ENCODE results near the gene GCKR. TPM values are rescaled to one million over a fixed set of nuclear protein-coding genes. Genes with fewer than 3 reads are reported as not detected.

The GCKR gene
- total and polyA plus RNA-seq, 4 donors = 0.28 to 0.95 (median 0.52) TPM

DNA sequence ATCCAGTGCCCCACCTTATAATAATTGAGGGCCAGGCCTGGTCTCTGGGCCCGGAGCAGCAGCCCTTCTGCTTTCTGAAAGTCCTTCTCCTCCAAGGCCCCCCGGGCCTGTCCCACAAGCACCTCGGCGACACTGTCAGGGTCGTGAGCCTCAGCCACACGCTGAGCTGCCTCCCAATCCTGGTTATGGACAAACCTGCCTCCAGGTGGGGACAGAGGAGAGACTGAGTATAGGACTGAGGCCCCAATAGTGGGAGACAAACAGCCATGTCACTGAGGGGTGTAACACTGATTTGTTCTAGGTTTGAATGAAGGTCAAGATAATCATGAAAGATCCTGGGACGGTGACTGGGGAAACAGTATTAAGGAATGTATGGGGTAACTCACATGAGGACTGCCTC, 42.7 kb upstream of the GCKR start:
- ATAC-seq (ENCODE audit: insufficient read depth, low FRiP score) (no peak), DNase-seq (no peak)
- Histone ChIP-seq H3K27me3 (ENCODE audit: control insufficient read depth in 3 of 3, insufficient read depth in 3 of 3, low read length in 2 of 3) (no peaks in the 10 kb centered on the region), H3K4me3 (no peak overlapping the region), H3K4me1 (ENCODE audit: control insufficient read depth in 5 of 5, insufficient read depth in 5 of 5, low read length in 5 of 5) (no peaks in the 10 kb centered on the region), H3K36me3 (ENCODE audit: control insufficient read depth in 4 of 4, insufficient read depth in 4 of 4, low read length in 4 of 4) (peaks cover 22 to 56% (median 38%) of the 10 kb centered on the region in 4 donors), H3K27ac (ENCODE audit: low read depth in 1 of 2, low read length in 1 of 2) (no peak overlapping the region), H3K9ac (ENCODE audit: insufficient read depth in 1 of 2, low read length in 2 of 2) (no peak overlapping the region), H3K9me3 (ENCODE audit: control insufficient read depth in 4 of 4, insufficient read depth in 3 of 4, low read length in 3 of 4) (no peaks in the 10 kb centered on the region)
- TF ChIP-seq, protein P1, sequence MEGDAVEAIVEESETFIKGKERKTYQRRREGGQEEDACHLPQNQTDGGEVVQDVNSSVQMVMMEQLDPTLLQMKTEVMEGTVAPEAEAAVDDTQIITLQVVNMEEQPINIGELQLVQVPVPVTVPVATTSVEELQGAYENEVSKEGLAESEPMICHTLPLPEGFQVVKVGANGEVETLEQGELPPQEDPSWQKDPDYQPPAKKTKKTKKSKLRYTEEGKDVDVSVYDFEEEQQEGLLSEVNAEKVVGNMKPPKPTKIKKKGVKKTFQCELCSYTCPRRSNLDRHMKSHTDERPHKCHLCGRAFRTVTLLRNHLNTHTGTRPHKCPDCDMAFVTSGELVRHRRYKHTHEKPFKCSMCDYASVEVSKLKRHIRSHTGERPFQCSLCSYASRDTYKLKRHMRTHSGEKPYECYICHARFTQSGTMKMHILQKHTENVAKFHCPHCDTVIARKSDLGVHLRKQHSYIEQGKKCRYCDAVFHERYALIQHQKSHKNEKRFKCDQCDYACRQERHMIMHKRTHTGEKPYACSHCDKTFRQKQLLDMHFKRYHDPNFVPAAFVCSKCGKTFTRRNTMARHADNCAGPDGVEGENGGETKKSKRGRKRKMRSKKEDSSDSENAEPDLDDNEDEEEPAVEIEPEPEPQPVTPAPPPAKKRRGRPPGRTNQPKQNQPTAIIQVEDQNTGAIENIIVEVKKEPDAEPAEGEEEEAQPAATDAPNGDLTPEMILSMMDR (IDR thresholded peaks at IDR 0.05; ENCODE audit: control extremely low read depth, extremely low read depth) = no peak
- WGBS, 2 donors = 93 to 94% methylated on average over 7 of the region's 7 CpGs

DNA sequence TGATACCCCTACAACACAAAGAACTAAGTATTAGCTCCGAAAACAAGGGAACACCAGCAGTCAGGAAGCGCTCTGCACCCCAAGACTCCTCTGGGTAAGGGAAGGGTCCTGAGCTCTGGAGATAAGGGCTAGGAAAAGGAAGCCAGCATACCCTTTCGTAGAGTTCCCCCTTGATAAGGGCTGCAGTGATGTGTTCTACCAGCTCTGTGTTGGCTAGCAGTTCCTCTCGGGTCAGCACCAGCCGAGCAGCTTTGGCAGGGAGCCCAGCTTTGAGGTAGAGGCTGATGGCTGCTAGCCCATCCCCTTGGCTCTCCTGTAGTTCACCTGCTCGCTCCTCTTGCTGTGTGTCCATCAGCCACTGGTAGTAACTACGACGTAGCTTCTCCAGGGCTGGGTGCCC, 35.5 kb upstream of the GCKR start:
- Histone ChIP-seq H3K9ac (ENCODE audit: insufficient read depth in 1 of 2, low read length in 2 of 2) (no peak overlapping the region), H3K36me3 (ENCODE audit: control insufficient read depth in 4 of 4, insufficient read depth in 4 of 4, low read length in 4 of 4) (peaks cover 8 to 39% (median 23%) of the 10 kb centered on the region in 4 donors), H3K4me1 (ENCODE audit: control insufficient read depth in 5 of 5, insufficient read depth in 5 of 5, low read length in 5 of 5) (no peaks in the 10 kb centered on the region), H3K4me3 (no peak overlapping the region), H3K27me3 (ENCODE audit: control insufficient read depth in 3 of 3, insufficient read depth in 3 of 3, low read length in 2 of 3) (no peaks in the 10 kb centered on the region), H3K9me3 (ENCODE audit: control insufficient read depth in 4 of 4, insufficient read depth in 3 of 4, low read length in 3 of 4) (no peaks in the 10 kb centered on the region), H3K27ac (ENCODE audit: low read depth in 1 of 2, low read length in 1 of 2) (no peak overlapping the region)
- ATAC-seq (ENCODE audit: insufficient read depth, low FRiP score) (no peak), DNase-seq (no peak)
- TF ChIP-seq, protein P1 (IDR thresholded peaks at IDR 0.05; ENCODE audit: control extremely low read depth, extremely low read depth) = no peak
- 54 to 80% methylated on average over 8 of the region's 8 CpGs for WGBS, 2 donors

DNA sequence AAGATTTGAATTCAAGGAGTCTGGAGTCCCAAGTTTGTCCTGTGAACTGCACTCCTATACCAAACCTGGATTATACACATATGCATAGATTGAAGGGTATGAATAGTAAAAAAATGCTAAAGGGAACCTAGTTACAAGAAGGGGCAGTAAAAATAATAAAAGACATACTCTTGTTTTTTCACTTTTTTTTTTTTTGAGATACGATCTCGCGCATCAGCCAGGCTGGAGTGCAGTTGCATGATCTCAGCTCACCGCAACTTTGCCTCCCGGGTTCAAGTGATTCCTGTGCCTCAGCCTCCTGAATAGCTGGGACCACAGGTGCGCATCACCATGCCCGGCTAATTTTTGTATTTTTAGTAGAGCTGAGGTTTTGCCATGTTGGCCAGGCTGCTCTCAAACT, 32.2 kb upstream of the GCKR start:
- TF ChIP-seq, protein P1 (IDR thresholded peaks at IDR 0.05; ENCODE audit: control extremely low read depth, extremely low read depth) = no peak
- DNase-seq (no peak), ATAC-seq (ENCODE audit: insufficient read depth, low FRiP score) (no peak)
- Histone ChIP-seq H3K9me3 (ENCODE audit: control insufficient read depth in 4 of 4, insufficient read depth in 3 of 4, low read length in 3 of 4) (no peaks in the 10 kb centered on the region), H3K27me3 (ENCODE audit: control insufficient read depth in 3 of 3, insufficient read depth in 3 of 3, low read length in 2 of 3) (no peaks in the 10 kb centered on the region), H3K9ac (ENCODE audit: insufficient read depth in 1 of 2, low read length in 2 of 2) (no peak overlapping the region), H3K4me1 (ENCODE audit: control insufficient read depth in 5 of 5, insufficient read depth in 5 of 5, low read length in 5 of 5) (no peaks in the 10 kb centered on the region), H3K27ac (ENCODE audit: low read depth in 1 of 2, low read length in 1 of 2) (no peak overlapping the region), H3K36me3 (ENCODE audit: control insufficient read depth in 4 of 4, insufficient read depth in 4 of 4, low read length in 4 of 4) (peaks cover 0 to 19% (median 8%) of the 10 kb centered on the region in 4 donors), H3K4me3 (no peak overlapping the region)
- 96 to 97% methylated on average over 7 of the region's 7 CpGs for WGBS, 2 donors

DNA sequence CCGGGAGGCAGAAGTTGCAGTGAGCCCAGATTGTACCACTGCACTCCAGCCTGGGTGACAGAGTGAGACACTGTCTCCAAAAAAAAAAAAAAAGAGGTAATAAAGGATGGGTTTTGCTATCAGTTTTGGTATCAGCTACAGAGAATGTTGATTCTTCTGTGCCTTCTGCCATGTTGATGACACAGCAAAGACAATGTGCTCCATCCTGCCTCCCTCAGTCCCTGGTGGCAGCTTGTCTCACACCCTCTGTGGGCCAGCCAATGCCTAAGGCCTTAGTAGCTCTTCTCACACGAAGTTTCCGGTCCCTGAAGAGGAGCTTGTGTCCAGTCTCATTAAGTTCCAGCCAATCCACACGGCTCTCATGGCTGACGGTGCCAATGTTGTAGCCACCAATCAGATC, 24.7 kb upstream of the GCKR start:
- ATAC-seq (ENCODE audit: insufficient read depth, low FRiP score) (no peak), DNase-seq (no peak)
- Histone ChIP-seq H3K4me3 (no peak overlapping the region), H3K36me3 (ENCODE audit: control insufficient read depth in 4 of 4, insufficient read depth in 4 of 4, low read length in 4 of 4) (peaks cover 7 to 23% (median 19%) of the 10 kb centered on the region in 4 donors), H3K4me1 (ENCODE audit: control insufficient read depth in 5 of 5, insufficient read depth in 5 of 5, low read length in 5 of 5) (no peaks in the 10 kb centered on the region), H3K9me3 (ENCODE audit: control insufficient read depth in 4 of 4, insufficient read depth in 3 of 4, low read length in 3 of 4) (no peaks in the 10 kb centered on the region), H3K27me3 (ENCODE audit: control insufficient read depth in 3 of 3, insufficient read depth in 3 of 3, low read length in 2 of 3) (no peaks in the 10 kb centered on the region), H3K9ac (ENCODE audit: insufficient read depth in 1 of 2, low read length in 2 of 2) (no peak overlapping the region), H3K27ac (ENCODE audit: low read depth in 1 of 2, low read length in 1 of 2) (no peak overlapping the region)
- TF ChIP-seq, protein P1 (IDR thresholded peaks at IDR 0.05; ENCODE audit: control extremely low read depth, extremely low read depth) = no peak
- 93 to 94% methylated on average over 5 of the region's 5 CpGs for WGBS, 2 donors
